ENCODE measurements around the gene NADK. TPM values are rescaled to one million over a fixed set of nuclear protein-coding genes. Genes with fewer than 3 reads are reported as not detected.

NADK gene
- total and polyA plus RNA-seq, 2 of the 13 experiments (the other 11 are each of a cell fraction or from before 2014, with no cell fraction given), result 56.6 to 60.1 TPM

DNA sequence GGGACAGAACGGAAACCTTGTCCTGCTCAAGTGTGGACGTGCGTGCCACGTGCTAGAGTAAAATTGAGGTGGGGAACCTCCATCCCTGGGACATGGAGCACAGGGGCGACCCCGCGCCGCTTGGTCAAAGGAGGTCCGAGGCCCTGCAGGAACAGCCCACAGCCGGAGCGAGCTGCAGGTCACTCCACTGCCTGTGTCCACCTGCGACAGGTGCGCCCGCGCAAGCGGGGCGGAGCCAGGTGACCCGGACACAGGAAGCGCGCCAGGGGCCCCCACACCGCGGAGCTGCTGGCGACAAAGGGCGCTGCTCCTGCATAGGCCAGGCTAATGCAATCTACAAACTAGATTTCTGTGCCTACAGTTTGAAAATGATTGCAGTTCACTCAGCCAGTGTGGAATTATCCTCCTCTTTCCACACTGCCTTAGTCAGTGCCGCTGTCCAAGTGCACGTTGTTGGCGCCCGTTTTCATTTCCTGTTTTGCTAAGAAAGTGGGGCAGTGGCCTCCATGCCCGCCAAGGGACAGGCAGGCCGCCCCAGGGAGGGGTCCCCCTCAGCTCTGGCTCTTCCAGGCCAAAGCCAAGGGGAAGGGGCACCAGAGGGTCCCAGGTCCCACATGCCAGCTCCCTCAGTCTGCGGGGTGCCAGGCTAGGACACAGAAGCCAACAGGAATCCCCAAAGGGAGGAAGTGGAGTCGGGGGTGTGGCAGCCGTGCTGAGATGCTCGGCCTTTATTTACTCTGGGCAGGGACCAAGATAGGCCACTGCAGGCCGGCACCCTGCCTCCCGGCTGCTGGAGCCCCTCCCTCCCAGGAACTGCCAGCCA lies 4.3 kb upstream of the NADK start (continued):
- no peak for TF ChIP-seq CBX2 (IDR thresholded peaks at IDR 0.05; ENCODE audit: low read depth, low read length)
- no peak for TF ChIP-seq CBX2 (CRISPR knock-in tag; IDR thresholded peaks at IDR 0.05; ENCODE audit: low read depth)
- peak; percentile 30; the same call in 1 of the 2 replicates for TF ChIP-seq NR2F2 (IDR thresholded peaks at IDR 0.05; ENCODE audit: borderline replicate concordance, low read depth)
- TF ChIP-seq NFE2L2 (IDR thresholded peaks at IDR 0.05; ENCODE audit: low read length), result no peak
- no peak for TF ChIP-seq TMF1 (CRISPR knock-in tag; IDR thresholded peaks at IDR 0.05; ENCODE audit: low read depth)
- TF ChIP-seq, protein P1, sequence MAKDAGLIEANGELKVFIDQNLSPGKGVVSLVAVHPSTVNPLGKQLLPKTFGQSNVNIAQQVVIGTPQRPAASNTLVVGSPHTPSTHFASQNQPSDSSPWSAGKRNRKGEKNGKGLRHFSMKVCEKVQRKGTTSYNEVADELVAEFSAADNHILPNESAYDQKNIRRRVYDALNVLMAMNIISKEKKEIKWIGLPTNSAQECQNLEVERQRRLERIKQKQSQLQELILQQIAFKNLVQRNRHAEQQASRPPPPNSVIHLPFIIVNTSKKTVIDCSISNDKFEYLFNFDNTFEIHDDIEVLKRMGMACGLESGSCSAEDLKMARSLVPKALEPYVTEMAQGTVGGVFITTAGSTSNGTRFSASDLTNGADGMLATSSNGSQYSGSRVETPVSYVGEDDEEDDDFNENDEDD (CRISPR knock-in tag; IDR thresholded peaks at IDR 0.05; ENCODE audit: borderline replicate concordance), result peak; percentile 43; the same call in 1 of the 2 replicates
- no peak for TF ChIP-seq ATRX (CRISPR knock-in tag; IDR thresholded peaks at IDR 0.05; ENCODE audit: borderline replicate concordance)
- no peak for TF ChIP-seq KLF11 (CRISPR knock-in tag; IDR thresholded peaks at IDR 0.05)
- TF ChIP-seq ZBTB42 (CRISPR knock-in tag; IDR thresholded peaks at IDR 0.05), result no peak; the same call in 1 of the 2 replicates
- TF ChIP-seq, protein P2, sequence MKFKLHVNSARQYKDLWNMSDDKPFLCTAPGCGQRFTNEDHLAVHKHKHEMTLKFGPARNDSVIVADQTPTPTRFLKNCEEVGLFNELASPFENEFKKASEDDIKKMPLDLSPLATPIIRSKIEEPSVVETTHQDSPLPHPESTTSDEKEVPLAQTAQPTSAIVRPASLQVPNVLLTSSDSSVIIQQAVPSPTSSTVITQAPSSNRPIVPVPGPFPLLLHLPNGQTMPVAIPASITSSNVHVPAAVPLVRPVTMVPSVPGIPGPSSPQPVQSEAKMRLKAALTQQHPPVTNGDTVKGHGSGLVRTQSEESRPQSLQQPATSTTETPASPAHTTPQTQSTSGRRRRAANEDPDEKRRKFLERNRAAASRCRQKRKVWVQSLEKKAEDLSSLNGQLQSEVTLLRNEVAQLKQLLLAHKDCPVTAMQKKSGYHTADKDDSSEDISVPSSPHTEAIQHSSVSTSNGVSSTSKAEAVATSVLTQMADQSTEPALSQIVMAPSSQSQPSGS (CRISPR knock-in tag; IDR thresholded peaks at IDR 0.05), result no peak
- TF ChIP-seq KLF16 (CRISPR knock-in tag; IDR thresholded peaks at IDR 0.05), result 0 out of 4 replicates have a peak, but pooled peaks of 1 of the 2 experiments have one; percentile 27
- TF ChIP-seq ZNF547 (CRISPR knock-in tag; IDR thresholded peaks at IDR 0.05), result no peak; the same call in 1 of the 2 replicates
- peak; percentile 44; the same call in 1 of the 2 replicates for TF ChIP-seq BORCS8-MEF2B (CRISPR knock-in tag; IDR thresholded peaks at IDR 0.05)
- no peak for TF ChIP-seq ZNF235 (CRISPR knock-in tag; IDR thresholded peaks at IDR 0.05; ENCODE audit: borderline replicate concordance)
- no peak for TF ChIP-seq ZFP36L2 (CRISPR knock-in tag; IDR thresholded peaks at IDR 0.05)
- TF ChIP-seq ZNF746 (CRISPR knock-in tag; IDR thresholded peaks at IDR 0.05), result no peak
- no peak for TF ChIP-seq HOXA5 (CRISPR knock-in tag; IDR thresholded peaks at IDR 0.05)
- TF ChIP-seq CC2D1A (CRISPR knock-in tag; IDR thresholded peaks at IDR 0.05), result no peak
- 0 out of 2 replicates have a peak, but pooled peaks have one; percentile 32 for TF ChIP-seq ZNF33B (CRISPR knock-in tag; IDR thresholded peaks at IDR 0.05)
- TF ChIP-seq, protein P3, sequence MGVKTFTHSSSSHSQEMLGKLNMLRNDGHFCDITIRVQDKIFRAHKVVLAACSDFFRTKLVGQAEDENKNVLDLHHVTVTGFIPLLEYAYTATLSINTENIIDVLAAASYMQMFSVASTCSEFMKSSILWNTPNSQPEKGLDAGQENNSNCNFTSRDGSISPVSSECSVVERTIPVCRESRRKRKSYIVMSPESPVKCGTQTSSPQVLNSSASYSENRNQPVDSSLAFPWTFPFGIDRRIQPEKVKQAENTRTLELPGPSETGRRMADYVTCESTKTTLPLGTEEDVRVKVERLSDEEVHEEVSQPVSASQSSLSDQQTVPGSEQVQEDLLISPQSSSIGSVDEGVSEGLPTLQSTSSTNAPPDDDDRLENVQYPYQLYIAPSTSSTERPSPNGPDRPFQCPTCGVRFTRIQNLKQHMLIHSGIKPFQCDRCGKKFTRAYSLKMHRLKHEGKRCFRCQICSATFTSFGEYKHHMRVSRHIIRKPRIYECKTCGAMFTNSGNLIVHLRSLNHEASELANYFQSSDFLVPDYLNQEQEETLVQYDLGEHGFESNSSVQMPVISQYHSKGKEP (CRISPR knock-in tag; IDR thresholded peaks at IDR 0.05), result no peak
- no peak for TF ChIP-seq ZNF557 (CRISPR knock-in tag; IDR thresholded peaks at IDR 0.05)
- TF ChIP-seq KDM2A (CRISPR knock-in tag; IDR thresholded peaks at IDR 0.05; ENCODE audit: borderline replicate concordance, low read depth), result peak; percentile 90
- TF ChIP-seq ZNF138 (CRISPR knock-in tag; IDR thresholded peaks at IDR 0.05; ENCODE audit: low read depth), result 0 out of 2 replicates have a peak, but pooled peaks have one; percentile 52
- TF ChIP-seq ZBTB38 (CRISPR knock-in tag; IDR thresholded peaks at IDR 0.05), result 0 out of 2 replicates have a peak, but pooled peaks have one; percentile 12
- no peak for TF ChIP-seq ZNF644 (CRISPR knock-in tag; IDR thresholded peaks at IDR 0.05; ENCODE audit: low read depth)
- TF ChIP-seq, protein P4, sequence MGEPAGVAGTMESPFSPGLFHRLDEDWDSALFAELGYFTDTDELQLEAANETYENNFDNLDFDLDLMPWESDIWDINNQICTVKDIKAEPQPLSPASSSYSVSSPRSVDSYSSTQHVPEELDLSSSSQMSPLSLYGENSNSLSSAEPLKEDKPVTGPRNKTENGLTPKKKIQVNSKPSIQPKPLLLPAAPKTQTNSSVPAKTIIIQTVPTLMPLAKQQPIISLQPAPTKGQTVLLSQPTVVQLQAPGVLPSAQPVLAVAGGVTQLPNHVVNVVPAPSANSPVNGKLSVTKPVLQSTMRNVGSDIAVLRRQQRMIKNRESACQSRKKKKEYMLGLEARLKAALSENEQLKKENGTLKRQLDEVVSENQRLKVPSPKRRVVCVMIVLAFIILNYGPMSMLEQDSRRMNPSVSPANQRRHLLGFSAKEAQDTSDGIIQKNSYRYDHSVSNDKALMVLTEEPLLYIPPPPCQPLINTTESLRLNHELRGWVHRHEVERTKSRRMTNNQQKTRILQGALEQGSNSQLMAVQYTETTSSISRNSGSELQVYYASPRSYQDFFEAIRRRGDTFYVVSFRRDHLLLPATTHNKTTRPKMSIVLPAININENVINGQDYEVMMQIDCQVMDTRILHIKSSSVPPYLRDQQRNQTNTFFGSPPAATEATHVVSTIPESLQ (CRISPR knock-in tag; conservative IDR thresholded peaks at IDR 0.05), result no peak

All from HepG2 (cell line).